CD8-positive, alpha-beta memory T cell (primary cell): Measurements from ENCODE around the gene SLC35E4. TPM values are rescaled to one million over a fixed set of nuclear protein-coding genes. Genes with fewer than 3 reads are reported as not detected.

ENCODE experiments used
- CTCF ChIA-PET: fragments of 350-600 bp; sonication (Branson Sonifier 250); formaldehyde crosslinking; loops from one replicate; lab custom pipeline; 2021; ENCODE audit warnings: antibody characterized with exemption; lab: Charles Lee
- POLR2A ChIA-PET: fragments of 350-600 bp; sonication (Branson Sonifier 250); formaldehyde crosslinking; loops from one replicate; lab custom pipeline; 2021; ENCODE audit warnings: antibody characterized with exemption; lab: Charles Lee
- DNase-seq, 5 donors: peaks; one replicate each; pipeline versions ENCODE4 v3.0.0 to v3.0.0-alpha.2; 2020 to 2022; ENCODE audit warnings: mixed read lengths in 1 of 5
- H3K27ac ChIP-seq: one replicate; pipeline ENCODE4 v1.7.0; 2013; ENCODE audit warnings: low read depth, mild to moderate bottlenecking, low read length, moderate library complexity
- H3K27me3 ChIP-seq: 2 replicates; pipeline ENCODE4 v1.7.0; 2013; ENCODE audit warnings: low read length, mild to moderate bottlenecking; ENCODE audit not compliant: insufficient read depth, poor library complexity, severe bottlenecking
- H3K36me3 ChIP-seq: 2 replicates; pipeline ENCODE4 v1.7.0; 2013; ENCODE audit warnings: mild to moderate bottlenecking, low read length, moderate library complexity; ENCODE audit not compliant: insufficient read depth
- H3K4me1 ChIP-seq: 2 replicates; pipeline ENCODE4 v1.7.0; 2013; ENCODE audit warnings: mild to moderate bottlenecking, low read length, moderate library complexity; ENCODE audit not compliant: insufficient read depth
- H3K4me3 ChIP-seq: 2 replicates; pipeline ENCODE4 v1.7.0; 2013; ENCODE audit warnings: mild to moderate bottlenecking, low read length
- H3K9me3 ChIP-seq: 2 replicates; pipeline ENCODE4 v1.7.0; 2013; ENCODE audit warnings: mild to moderate bottlenecking, low read length
- H3K27ac Mint-ChIP-seq, 8 donors: one replicate each; pipeline ENCODE4 v1.8.0; 2020 to 2021; ENCODE audit warnings: mixed read lengths in 8 of 8, mild to moderate bottlenecking in 6 of 8, inconsistent platforms in 3 of 8, moderate library complexity in 3 of 8
- H3K27me3 Mint-ChIP-seq, 2 donors: one replicate each; pipeline ENCODE4 v1.8.0; 2020 to 2021; ENCODE audit warnings: mixed read lengths in 2 of 2, mild to moderate bottlenecking in 1 of 2, moderate library complexity in 1 of 2
- H3K36me3 Mint-ChIP-seq, 3 donors: one replicate each; pipeline ENCODE4 v1.8.0; 2020 to 2021; ENCODE audit warnings: mixed read lengths in 3 of 3, inconsistent platforms in 1 of 3, mild to moderate bottlenecking in 1 of 3
- H3K4me1 Mint-ChIP-seq, 3 donors: one replicate each; pipeline ENCODE4 v1.8.0; 2020 to 2021; ENCODE audit warnings: mixed read lengths in 3 of 3, inconsistent platforms in 1 of 3, mild to moderate bottlenecking in 1 of 3
- H3K4me3 Mint-ChIP-seq, 7 donors: one replicate each; pipeline ENCODE4 v1.8.0; 2020 to 2021; ENCODE audit warnings: mixed read lengths in 7 of 7, mild to moderate bottlenecking in 6 of 7, moderate library complexity in 4 of 7, inconsistent platforms in 2 of 7
- H3K9me3 Mint-ChIP-seq, 5 donors: one replicate each; pipeline ENCODE4 v1.8.0; 2020 to 2022; ENCODE audit warnings: mixed read lengths in 5 of 5, mild to moderate bottlenecking in 3 of 5, moderate library complexity in 2 of 5, inconsistent platforms in 1 of 5
- polyA plus RNA-seq: library from polyadenylated mRNA; unstranded; fragments of 300-500 nt; fragmentation: Illumina TruSeq; gene quantifications from one replicate; pipeline ENCODE4 v1.2.3, GENCODE V29; 2021
- total RNA-seq, 2 experiments: library from RNA; stranded (reverse); gene quantifications; one replicate each; pipeline ENCODE4 v1.2.3, GENCODE V29; 2021

The SLC35E4 gene
- total and polyA plus RNA-seq, 3 experiments from 2014 or later = 3.3 to 8.4 (median 7.1) TPM

GRCh38 chr22:30598986-30599385, 36.6 kb upstream of the SLC35E4 start:
- POLR2A ChIA-PET = no interaction called here

GRCh38 chr22:30600921-30601320, 34.7 kb upstream of the SLC35E4 start:
- H3K27ac ChIP-seq = no peak overlapping the region
- H3K9me3 ChIP-seq = no peaks in the 10 kb centered on the region
- H3K9me3 Mint-ChIP-seq = no peaks in the 10 kb centered on the region
- DNase-seq = no peak
- CTCF ChIA-PET = no interaction called here
- H3K4me1 Mint-ChIP-seq = peaks cover 5 to 6% (median 6%) of the 10 kb centered on the region in 3 donors
- no peak overlapping the region for H3K4me3 Mint-ChIP-seq
- H3K27me3 Mint-ChIP-seq = peaks cover 2 to 5% of the 10 kb centered on the region in 2 donors
- POLR2A ChIA-PET = interaction anchor here (0.7 kb wide), 1 partner anchor 288 kb away, joined by 4 read pairs; no protein-coding TSS in a partner anchor
- no peak overlapping the region for H3K27ac Mint-ChIP-seq
- peaks cover 4% of the 10 kb centered on the region for H3K4me1 ChIP-seq
- no peak overlapping the region for H3K4me3 ChIP-seq
- H3K27me3 ChIP-seq = no peaks in the 10 kb centered on the region
- H3K36me3 Mint-ChIP-seq = no peaks in the 10 kb centered on the region
- H3K36me3 ChIP-seq = no peaks in the 10 kb centered on the region

More at GRCh38 chr22:30598986-30599385, 36.6 kb upstream of the SLC35E4 start:
- peaks cover 0 to 9% of the 10 kb centered on the region in 2 donors for H3K27me3 Mint-ChIP-seq
- Histone ChIP-seq H3K27me3 (no peaks in the 10 kb centered on the region), H3K4me1 (no peaks in the 10 kb centered on the region), H3K4me3 (no peak overlapping the region), H3K27ac (no peak overlapping the region), H3K9me3 (no peaks in the 10 kb centered on the region), H3K36me3 (no peaks in the 10 kb centered on the region)
- CTCF ChIA-PET = no interaction called here
- DNase-seq = no peak
- H3K4me1 Mint-ChIP-seq = no peaks in the 10 kb centered on the region
- no peak overlapping the region for H3K4me3 Mint-ChIP-seq
- no peaks in the 10 kb centered on the region for H3K36me3 Mint-ChIP-seq
- H3K27ac Mint-ChIP-seq = no peak overlapping the region
- H3K9me3 Mint-ChIP-seq = no peaks in the 10 kb centered on the region

- CTCF ChIA-PET = no interaction called here
- peaks cover 9% of the 10 kb centered on the region for H3K4me1 ChIP-seq
- H3K4me3 ChIP-seq = no peak overlapping the region
- no peak overlapping the region for H3K4me3 Mint-ChIP-seq
- H3K36me3 ChIP-seq = no peaks in the 10 kb centered on the region
- H3K27ac ChIP-seq = no peak overlapping the region
- no peaks in the 10 kb centered on the region for H3K36me3 Mint-ChIP-seq
- H3K27ac Mint-ChIP-seq = no peak overlapping the region
- H3K27me3 ChIP-seq = no peaks in the 10 kb centered on the region
- H3K4me1 Mint-ChIP-seq = peaks cover 5 to 7% (median 7%) of the 10 kb centered on the region in 3 donors
- no peaks in the 10 kb centered on the region for H3K9me3 Mint-ChIP-seq
- POLR2A ChIA-PET = interaction anchor here (0.6 to 0.7 kb wide), 2 partner anchors 61 to 288 kb away, joined by 3 to 4 read pairs; no protein-coding TSS in a partner anchor
- H3K27me3 Mint-ChIP-seq = peaks cover 2 to 5% of the 10 kb centered on the region in 2 donors
- DNase-seq = no peak
- H3K9me3 ChIP-seq = no peaks in the 10 kb centered on the region
Observed at GRCh38 chr22:30601464-30601863, 34.1 kb upstream of the SLC35E4 start.

GRCh38 chr22:30602049-30602448, 33.5 kb upstream of the SLC35E4 start:
- peak overlapping the region in 1 of 7 donors; percentile 2 for H3K4me3 Mint-ChIP-seq
- Histone ChIP-seq H3K9me3 (no peaks in the 10 kb centered on the region), H3K4me3 (no peak overlapping the region), H3K4me1 (peaks cover 13% of the 10 kb centered on the region), H3K27me3 (no peaks in the 10 kb centered on the region), H3K36me3 (no peaks in the 10 kb centered on the region), H3K27ac (no peak overlapping the region)
- ChIA-PET POLR2A (interaction anchor here (0.6 kb wide), 1 partner anchor 61 kb away, joined by 3 read pairs; no protein-coding TSS in a partner anchor), CTCF (interaction anchor here (1.4 kb wide), 1 partner anchor 11 kb away, joined by 3 read pairs; the partner anchor contains the start of gene PES1)
- H3K27me3 Mint-ChIP-seq = peaks cover 2 to 5% of the 10 kb centered on the region in 2 donors
- peak overlapping the region in 1 of 8 donors; percentile 31 for H3K27ac Mint-ChIP-seq
- peak in 1 of 5 donors; percentile 9 for DNase-seq
- H3K4me1 Mint-ChIP-seq = peaks cover 9 to 11% (median 9%) of the 10 kb centered on the region in 3 donors
- H3K36me3 Mint-ChIP-seq = no peaks in the 10 kb centered on the region
- H3K9me3 Mint-ChIP-seq = no peaks in the 10 kb centered on the region

DNA sequence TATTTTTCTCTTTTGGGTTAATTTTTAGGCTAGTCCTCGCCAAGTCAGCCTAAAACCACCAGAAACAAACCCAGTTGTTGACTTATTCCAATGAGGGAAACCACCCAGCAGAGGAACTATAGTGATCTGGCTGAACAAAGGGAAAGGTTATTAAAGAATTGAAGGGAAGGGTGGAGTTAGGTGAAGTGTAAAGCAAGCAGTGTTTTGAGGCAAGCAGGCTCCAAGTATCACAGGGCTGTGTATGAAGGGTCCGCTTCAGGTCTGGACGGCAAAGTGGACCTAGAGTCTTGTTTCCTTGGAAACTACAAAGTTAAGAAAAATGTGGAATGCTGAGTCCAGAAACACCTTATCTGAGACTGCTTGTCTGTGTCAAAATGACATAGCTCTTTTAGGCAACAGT, 31.8 kb upstream of the SLC35E4 start:
- ChIA-PET CTCF (interaction anchor here (0.8 to 1.2 kb wide), 2 partner anchors 16 to 31 kb away, joined by 3 read pairs; no protein-coding TSS in a partner anchor), POLR2A (no interaction called here)
- H3K27me3 Mint-ChIP-seq = peaks cover 2 to 3% of the 10 kb centered on the region in 2 donors
- Histone ChIP-seq H3K36me3 (no peaks in the 10 kb centered on the region), H3K4me3 (no peak overlapping the region), H3K27ac (no peak overlapping the region), H3K9me3 (no peaks in the 10 kb centered on the region), H3K27me3 (no peaks in the 10 kb centered on the region), H3K4me1 (peaks cover 18% of the 10 kb centered on the region)
- H3K9me3 Mint-ChIP-seq = no peaks in the 10 kb centered on the region
- H3K36me3 Mint-ChIP-seq = no peaks in the 10 kb centered on the region
- H3K4me3 Mint-ChIP-seq = peak overlapping the region in 1 of 7 donors; percentile 29
- H3K27ac Mint-ChIP-seq = peak overlapping the region in 1 of 8 donors; percentile 61
- no peak for DNase-seq
- H3K4me1 Mint-ChIP-seq = peaks cover 13 to 17% (median 15%) of the 10 kb centered on the region in 3 donors

- H3K4me3 Mint-ChIP-seq = no peak overlapping the region
- H3K27ac Mint-ChIP-seq = no peak overlapping the region
- H3K27me3 Mint-ChIP-seq = peaks cover 4 to 8% of the 10 kb centered on the region in 2 donors
- Histone ChIP-seq H3K27ac (no peak overlapping the region), H3K27me3 (no peaks in the 10 kb centered on the region), H3K36me3 (no peaks in the 10 kb centered on the region), H3K9me3 (no peaks in the 10 kb centered on the region), H3K4me3 (no peak overlapping the region), H3K4me1 (peaks cover 18% of the 10 kb centered on the region)
- CTCF ChIA-PET = interaction anchor here (0.8 to 1.2 kb wide), 3 partner anchors 12 to 30 kb away, joined by 3 read pairs; no protein-coding TSS in a partner anchor
- DNase-seq = no peak
- H3K4me1 Mint-ChIP-seq = peaks cover 13 to 17% (median 15%) of the 10 kb centered on the region in 3 donors
- no peaks in the 10 kb centered on the region for H3K36me3 Mint-ChIP-seq
- no peaks in the 10 kb centered on the region for H3K9me3 Mint-ChIP-seq
- POLR2A ChIA-PET = no interaction called here
Observed at GRCh38 chr22:30604723-30605122, 30.9 kb upstream of the SLC35E4 start.

DNA sequence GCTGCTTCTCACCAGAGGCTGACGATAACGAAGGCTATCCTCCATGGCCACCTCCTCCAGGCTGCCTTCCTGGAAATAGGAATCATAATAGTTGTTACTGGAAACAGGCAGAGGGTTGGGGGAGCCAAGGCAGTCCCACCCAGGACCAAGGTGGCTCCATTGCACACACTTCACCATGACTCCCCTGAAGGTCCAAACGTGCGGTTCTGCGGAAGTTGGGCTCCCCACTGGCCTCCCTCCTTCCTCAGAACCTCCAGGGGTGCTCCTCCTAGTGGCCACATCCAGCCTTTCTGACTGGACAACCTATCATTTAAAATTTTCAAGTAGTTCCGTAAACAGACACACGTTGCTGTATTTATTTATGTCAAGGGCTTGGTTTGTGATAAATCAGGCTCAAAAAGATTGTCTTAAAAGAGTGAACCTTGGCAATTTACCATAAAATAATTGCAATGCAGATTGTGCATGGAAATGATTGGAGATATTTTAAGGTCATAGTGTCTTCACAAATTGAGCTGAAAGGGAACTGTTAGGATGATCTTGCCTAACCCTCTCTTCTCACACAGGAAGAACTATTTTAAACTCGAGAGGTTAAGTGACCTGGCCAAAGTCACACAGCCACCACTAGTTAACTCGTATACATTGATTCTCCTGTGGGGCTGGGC, 30.0 kb upstream of the SLC35E4 start:
- Histone ChIP-seq H3K27ac (no peak overlapping the region), H3K9me3 (no peaks in the 10 kb centered on the region), H3K4me1 (peaks cover 18% of the 10 kb centered on the region), H3K36me3 (no peaks in the 10 kb centered on the region), H3K27me3 (no peaks in the 10 kb centered on the region), H3K4me3 (no peak overlapping the region)
- Mint-ChIP-seq H3K4me1 (peaks cover 13 to 17% (median 15%) of the 10 kb centered on the region in 3 donors), H3K4me3 (peak overlapping the region in 5 of 7 donors; percentile 3 to 58 (median 37)), H3K9me3 (no peaks in the 10 kb centered on the region), H3K36me3 (no peaks in the 10 kb centered on the region), H3K27me3 (peaks cover 4 to 9% of the 10 kb centered on the region in 2 donors), H3K27ac (peak overlapping the region in 1 of 8 donors; percentile 29)
- DNase-seq = peak in 3 of 5 donors; percentile 15 to 27 (median 16)
- ChIA-PET POLR2A (no interaction called here), CTCF (interaction anchor here (1.2 kb wide), 1 partner anchor 10 kb away, joined by 3 read pairs; no protein-coding TSS in a partner anchor)
